GM20000 (cell line): ENCODE results near the gene PLEKHA5.

Experiments used
- DNase-seq: peaks from one replicate; pipeline ENCODE4 v3.0.0; 2012; ENCODE audit warnings: low spot score
- TF ChIP-seq, protein P1 (sequence below): IDR thresholded peaks from 2 replicates; pipeline ENCODE4 v1.5.1; 2012; ENCODE audit warnings: mild to moderate bottlenecking, control low read depth; ENCODE audit errors: extremely low read depth, missing control alignments

PLEKHA5 gene

DNA sequence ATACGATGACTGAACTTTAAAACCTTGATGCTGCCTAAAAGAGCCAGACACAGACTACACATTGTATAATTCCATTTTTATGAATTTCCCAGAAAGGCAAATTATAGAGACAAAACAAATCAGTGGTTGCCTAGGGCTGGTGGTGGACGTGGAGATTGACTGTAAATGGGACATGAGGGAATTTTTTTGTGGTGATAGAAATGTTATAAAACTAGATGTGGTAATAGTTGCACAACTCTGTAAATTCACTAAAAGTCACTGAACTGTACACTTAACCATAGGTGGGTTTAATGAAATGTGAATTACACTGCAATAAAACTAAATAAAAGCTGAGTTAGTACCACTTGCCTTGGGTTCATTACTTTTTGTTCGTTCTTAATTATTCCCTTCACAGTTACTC lies 72.1 kb downstream of the PLEKHA5 start:
- DNase-seq: no peak
- TF ChIP-seq, protein P1, sequence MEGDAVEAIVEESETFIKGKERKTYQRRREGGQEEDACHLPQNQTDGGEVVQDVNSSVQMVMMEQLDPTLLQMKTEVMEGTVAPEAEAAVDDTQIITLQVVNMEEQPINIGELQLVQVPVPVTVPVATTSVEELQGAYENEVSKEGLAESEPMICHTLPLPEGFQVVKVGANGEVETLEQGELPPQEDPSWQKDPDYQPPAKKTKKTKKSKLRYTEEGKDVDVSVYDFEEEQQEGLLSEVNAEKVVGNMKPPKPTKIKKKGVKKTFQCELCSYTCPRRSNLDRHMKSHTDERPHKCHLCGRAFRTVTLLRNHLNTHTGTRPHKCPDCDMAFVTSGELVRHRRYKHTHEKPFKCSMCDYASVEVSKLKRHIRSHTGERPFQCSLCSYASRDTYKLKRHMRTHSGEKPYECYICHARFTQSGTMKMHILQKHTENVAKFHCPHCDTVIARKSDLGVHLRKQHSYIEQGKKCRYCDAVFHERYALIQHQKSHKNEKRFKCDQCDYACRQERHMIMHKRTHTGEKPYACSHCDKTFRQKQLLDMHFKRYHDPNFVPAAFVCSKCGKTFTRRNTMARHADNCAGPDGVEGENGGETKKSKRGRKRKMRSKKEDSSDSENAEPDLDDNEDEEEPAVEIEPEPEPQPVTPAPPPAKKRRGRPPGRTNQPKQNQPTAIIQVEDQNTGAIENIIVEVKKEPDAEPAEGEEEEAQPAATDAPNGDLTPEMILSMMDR: no peak

DNA sequence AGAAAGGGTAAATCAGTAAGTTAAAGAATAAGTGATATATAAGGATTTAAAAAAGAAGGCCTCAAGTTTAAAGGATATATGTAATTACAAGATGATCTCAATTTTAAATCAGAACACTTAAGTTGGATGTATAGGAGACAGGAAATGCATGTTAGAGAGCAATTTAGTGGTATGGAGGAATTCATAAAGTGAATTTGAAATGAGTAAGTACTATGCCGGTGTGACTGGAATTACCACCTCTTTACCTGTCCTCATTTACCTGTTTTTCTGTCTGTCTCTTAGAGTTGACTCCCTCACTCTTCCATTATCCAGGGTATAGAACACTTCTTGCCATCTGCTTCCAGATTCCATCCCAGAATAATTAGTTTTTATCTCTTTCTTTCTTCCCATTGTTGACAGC lies 73.5 kb downstream of the PLEKHA5 start:
- no peak for DNase-seq
- TF ChIP-seq, protein P1: no peak

DNA sequence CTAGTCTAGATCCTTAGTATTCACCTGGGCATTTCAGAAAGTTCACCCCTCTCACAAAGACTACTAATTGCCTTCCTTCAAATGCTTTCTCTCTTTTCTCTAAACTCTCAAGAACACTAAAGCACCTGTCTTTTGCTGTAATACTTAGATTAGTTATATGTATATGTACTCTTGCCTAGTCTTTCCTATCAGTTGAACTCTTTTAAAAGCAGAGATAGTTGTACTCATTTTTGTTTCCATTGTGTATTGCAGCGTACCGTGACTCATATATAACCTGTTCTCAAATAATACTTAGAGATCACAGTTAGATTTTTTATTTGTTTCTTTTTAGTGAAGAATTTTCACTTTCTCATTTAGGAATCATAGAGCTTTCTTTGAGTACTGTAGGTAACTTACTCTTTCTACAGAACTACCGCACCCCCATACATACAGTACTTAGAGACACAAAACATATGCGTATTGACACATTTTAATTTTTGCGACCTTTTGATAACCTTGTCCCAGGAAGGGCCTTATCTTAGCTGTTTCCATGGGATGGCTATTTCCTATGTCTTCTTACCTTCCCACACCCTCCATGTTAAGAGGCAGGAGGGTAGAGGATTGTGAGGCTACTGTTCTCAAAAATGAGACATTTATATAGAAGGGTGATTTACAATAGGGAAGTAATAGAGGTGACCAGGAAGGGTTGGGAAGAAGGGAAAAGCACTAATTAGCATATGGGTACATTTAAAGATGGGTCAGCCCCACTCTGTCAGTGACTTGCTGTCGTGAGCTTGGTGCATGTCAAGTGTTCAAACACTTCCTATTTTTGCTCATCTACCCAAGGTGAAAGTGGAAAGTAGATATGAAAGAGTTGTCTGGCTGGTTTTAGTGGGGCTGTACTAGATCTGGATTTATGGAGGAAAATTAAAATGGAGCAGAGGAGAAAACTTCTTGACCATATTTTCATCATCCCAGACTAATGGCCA lies 74.3 kb downstream of the PLEKHA5 start:
- TF ChIP-seq, protein P1: no peak
- no peak for DNase-seq

DNA sequence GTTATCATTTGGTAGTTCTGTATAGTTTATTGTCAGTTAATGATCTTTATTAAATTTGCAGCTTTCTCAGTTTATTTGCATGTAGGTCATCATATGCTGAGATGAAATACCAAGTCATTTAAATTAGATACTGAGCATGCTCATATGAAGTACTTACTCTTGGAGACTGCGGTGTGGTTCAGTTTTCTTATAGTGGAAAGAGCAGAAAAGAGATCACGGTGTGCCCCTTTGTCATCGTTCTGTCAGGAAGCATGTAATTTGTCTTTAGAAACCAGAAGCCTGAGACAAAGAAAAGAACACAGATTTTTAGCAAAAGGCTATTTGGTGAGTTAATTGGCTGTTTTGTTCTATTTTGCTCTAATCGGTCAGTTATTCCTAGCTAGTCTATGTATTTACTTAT lies 75.6 kb downstream of the PLEKHA5 start:
- TF ChIP-seq, protein P1: no peak
- DNase-seq: no peak

DNA sequence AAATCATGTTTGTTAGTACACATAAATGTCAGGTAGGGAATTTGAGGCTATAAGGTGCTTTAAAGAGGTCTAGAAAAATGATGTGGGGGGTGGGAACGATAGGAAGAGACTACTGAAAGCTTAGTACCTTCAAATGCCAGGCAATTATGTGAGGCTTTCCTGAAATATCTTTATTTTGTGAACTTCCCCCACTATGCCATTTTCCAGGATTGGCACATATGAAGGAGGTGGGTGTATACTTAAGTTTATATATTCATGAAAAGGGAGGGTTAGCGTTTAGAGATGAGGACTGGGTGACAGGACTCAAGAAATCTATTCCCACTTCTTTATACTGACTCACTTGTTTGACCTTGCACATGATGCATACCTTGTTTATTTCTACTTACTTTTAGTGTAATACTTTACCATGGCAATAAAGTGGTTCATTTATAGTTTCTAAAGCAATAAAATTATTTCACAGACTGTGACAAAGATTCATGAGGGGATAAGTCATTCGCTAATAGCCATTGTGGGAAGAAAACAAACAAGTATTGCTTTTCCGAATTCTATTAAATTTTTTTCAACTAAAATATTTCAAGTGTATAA lies 77.1 kb downstream of the PLEKHA5 start:
- TF ChIP-seq, protein P1: no peak
- DNase-seq: no peak

DNA sequence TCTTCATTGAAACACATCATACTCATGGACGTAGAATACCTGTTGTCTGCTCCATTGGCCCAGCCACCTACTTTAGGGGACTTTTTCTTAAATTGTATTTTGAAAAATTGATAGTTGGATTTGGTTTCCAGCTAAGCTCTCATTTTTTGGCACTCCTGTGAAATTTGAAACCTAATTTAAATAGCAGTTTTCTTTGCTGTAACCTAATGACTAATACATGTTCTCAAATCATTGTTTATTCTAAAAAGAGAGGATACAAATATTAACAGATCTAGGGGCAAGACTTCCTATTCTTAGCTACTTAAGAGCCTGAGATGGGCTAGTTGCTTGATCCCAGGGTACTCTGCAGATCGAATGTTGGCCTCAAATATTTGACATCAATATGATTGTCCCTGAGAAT lies 78.9 kb downstream of the PLEKHA5 start:
- TF ChIP-seq, protein P1: no peak
- no peak for DNase-seq

DNA sequence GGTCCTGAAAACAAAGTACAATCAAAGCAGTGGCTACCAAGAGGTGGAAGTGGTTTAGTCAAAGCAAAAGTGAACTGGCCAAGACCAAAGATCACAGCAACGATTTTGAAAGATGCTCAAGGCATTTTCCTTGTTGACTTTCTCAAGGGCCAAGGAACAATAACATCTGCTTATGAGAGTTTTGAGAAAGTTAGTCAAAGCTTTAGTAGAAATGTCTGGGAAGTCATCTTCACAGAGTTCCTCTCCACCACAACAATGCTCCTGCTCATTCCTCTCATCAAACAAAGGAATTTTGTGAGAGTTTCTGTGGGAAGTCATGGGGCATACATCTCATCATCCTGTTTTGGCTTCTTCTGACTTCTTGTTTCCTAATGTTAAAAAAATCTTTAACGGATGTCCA lies 80.1 kb downstream of the PLEKHA5 start:
- TF ChIP-seq, protein P1: no peak
- no peak for DNase-seq
